Testis (tissue), 3 donors: ENCODE measurements around the gene PDGFRA. TPM values are rescaled to one million over a fixed set of nuclear protein-coding genes. Genes with fewer than 3 reads are reported as not detected.

Source experiments
- DNase-seq: peaks from one replicate; pipeline ENCODE4 v3.0.0-alpha.2; 2019
- H3K27ac ChIP-seq, 2 donors: fragments of 200-600 bp; sonication (generic); one replicate each; pipeline ENCODE4 v1.5.1; 2019
- H3K27me3 ChIP-seq: fragments of 200-600 bp; sonication (generic); one replicate; pipeline ENCODE4 v1.5.1; 2019
- H3K36me3 ChIP-seq: fragments of 200-600 bp; sonication (generic); one replicate; pipeline ENCODE4 v1.5.1; 2017; ENCODE audit warnings: low read depth; ENCODE audit errors: missing control alignments
- H3K4me1 ChIP-seq: fragments of 200-600 bp; sonication (generic); one replicate; pipeline ENCODE4 v1.5.1; 2019
- H3K4me3 ChIP-seq, 2 donors: fragments of 200-600 bp; sonication (generic); one replicate each; pipeline ENCODE4 v1.5.1; 2017 to 2019
- H3K9me3 ChIP-seq: fragments of 200-600 bp; sonication (generic); one replicate; pipeline ENCODE4 v1.5.1; 2017
- POLR2A ChIP-seq: fragments of 450-650 bp; IDR thresholded peaks from one replicate; pipeline ENCODE4 v1.6.1; 2017; ENCODE audit warnings: antibody characterized with exemption, mild to moderate bottlenecking, moderate library complexity
- WGBS, 2 donors: methylation state at CpG; one replicate each; pipeline ENCODE4 v1.1.5; 2018; 5-methylcytosine and 5-hydroxymethylcytosine counted together
- intact Hi-C: fragments of 100-400 bp; cut with DNase I; formaldehyde crosslinking; loops from one replicate; pipeline ENCODE4 v1.15.1; 2023; ENCODE audit warnings: low total_unique reads
- polyA plus RNA-seq: library from polyadenylated mRNA; stranded (reverse); fragments of 350-450 nt; fragmentation: Illumina TruSeq; extraction: RNeasy Lipid Tissue Mini Kit (QIAGEN cat#74804); gene quantifications from one replicate; pipeline ENCODE4 v1.2.3, GENCODE V29; 2014; ENCODE audit warnings: low read depth, low replicate concordance; ENCODE audit not compliant: insufficient read depth
- total RNA-seq, 2 donors: library from RNA; depleted of rRNA; stranded (reverse); fragments of >200 nt; gene quantifications; one replicate each; pipeline ENCODE4 v1.2.3, GENCODE V29; 2016
- TF ChIP-seq, protein P1 (sequence below), 3 experiments: fragments of 450-650 bp in 2 of 3; fragments of 200-600 bp in 1 of 3; sonication (generic) in 1 of 3; IDR thresholded peaks; one replicate each; pipeline ENCODE4 v1.5.1; 2016 to 2019; ENCODE audit warnings: antibody characterized with exemption in 3 of 3, mild to moderate bottlenecking in 2 of 3, moderate library complexity in 1 of 3

The PDGFRA gene
- total and polyA plus RNA-seq, 3 donors from 2014 or later = 26.2 to 86.1 (median 46.5) TPM

DNA sequence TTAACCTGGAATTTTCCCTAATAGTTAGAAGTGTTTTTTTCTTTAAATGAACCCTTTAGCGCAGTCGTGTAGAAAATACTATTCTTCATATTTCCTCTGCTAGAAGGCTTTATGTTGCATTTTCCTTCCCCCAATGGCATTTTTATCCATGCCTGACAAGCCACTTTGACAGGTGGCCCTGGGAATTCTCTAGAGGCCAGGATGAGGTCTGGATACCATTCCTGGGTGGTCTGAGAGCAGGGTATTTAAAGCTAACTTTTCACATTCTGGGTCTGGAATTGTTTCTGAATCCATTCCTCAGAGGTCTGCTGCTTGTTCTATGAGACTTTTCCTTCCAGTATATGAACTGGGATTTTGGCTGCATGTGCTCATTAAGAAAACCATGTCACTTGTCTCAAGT, 31.2 kb upstream of the PDGFRA start:
- DNase-seq = no peak
- TF ChIP-seq, protein P1, sequence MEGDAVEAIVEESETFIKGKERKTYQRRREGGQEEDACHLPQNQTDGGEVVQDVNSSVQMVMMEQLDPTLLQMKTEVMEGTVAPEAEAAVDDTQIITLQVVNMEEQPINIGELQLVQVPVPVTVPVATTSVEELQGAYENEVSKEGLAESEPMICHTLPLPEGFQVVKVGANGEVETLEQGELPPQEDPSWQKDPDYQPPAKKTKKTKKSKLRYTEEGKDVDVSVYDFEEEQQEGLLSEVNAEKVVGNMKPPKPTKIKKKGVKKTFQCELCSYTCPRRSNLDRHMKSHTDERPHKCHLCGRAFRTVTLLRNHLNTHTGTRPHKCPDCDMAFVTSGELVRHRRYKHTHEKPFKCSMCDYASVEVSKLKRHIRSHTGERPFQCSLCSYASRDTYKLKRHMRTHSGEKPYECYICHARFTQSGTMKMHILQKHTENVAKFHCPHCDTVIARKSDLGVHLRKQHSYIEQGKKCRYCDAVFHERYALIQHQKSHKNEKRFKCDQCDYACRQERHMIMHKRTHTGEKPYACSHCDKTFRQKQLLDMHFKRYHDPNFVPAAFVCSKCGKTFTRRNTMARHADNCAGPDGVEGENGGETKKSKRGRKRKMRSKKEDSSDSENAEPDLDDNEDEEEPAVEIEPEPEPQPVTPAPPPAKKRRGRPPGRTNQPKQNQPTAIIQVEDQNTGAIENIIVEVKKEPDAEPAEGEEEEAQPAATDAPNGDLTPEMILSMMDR (IDR thresholded peaks at IDR 0.05) = no peak
- TF ChIP-seq POLR2A = no peak
- WGBS, 2 donors = 67 to 73% methylated on average over 2 of the region's 2 CpGs
- H3K27me3 ChIP-seq = no peaks in the 10 kb centered on the region
- H3K36me3 ChIP-seq = no peaks in the 10 kb centered on the region
- H3K9me3 ChIP-seq = no peaks in the 10 kb centered on the region
- intact Hi-C loops = no loop called here
- H3K4me1 ChIP-seq = peaks cover 5% of the 10 kb centered on the region
- no peak overlapping the region for H3K4me3 ChIP-seq
- H3K27ac ChIP-seq = no peak overlapping the region

DNA sequence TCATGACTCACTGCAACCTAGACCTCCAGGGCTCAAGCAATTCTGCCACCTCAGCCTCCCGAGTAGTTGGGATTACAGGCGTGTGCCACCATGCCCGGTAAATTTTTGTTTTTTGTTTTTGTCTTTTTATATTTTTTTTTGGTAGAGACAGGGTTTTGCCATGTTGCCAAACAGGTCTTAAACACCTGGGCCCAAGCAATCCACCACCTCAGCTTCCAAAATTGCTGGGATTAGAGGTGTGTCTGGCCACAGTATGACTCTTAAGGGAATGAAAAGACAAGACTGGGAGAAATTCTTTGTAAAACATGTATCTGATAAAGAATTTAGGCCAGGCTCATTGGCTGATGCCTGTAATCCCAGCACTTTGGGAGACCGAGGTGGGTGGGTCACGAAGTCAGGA, 29.2 kb upstream of the PDGFRA start:
- Histone ChIP-seq H3K9me3 (no peaks in the 10 kb centered on the region), H3K27me3 (no peaks in the 10 kb centered on the region), H3K36me3 (no peaks in the 10 kb centered on the region), H3K4me3 (no peak overlapping the region), H3K27ac (no peak overlapping the region), H3K4me1 (peaks cover 5% of the 10 kb centered on the region)
- no peak for DNase-seq
- 95 to 96% methylated on average over 5 of the region's 5 CpGs for WGBS, 2 donors
- intact Hi-C loops = no loop called here
- TF ChIP-seq POLR2A = no peak
- TF ChIP-seq, protein P1 (IDR thresholded peaks at IDR 0.05) = no peak

DNA sequence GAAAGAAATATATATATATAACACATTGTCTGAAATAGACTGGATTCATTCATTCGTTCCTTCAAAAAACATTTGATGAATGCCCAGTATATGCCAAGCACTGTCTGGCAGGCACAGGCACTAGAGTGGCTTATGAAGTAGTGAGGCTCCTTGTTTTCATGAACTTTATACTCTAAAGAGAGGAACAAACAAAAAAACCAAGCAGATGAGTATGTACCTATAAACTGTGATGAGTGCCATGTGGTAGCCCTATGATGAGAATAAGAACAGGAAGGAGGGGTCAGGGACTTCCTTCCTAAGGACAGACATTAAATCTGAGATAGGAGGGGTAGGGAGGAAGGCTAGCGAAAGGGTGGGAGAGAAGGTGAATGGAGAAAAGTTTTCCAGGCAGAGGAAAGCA, 19.5 kb upstream of the PDGFRA start:
- intact Hi-C loops = loop anchor here (10.0 kb wide), 1 partner anchor 505 kb away; no protein-coding TSS in a partner anchor
- Histone ChIP-seq H3K27ac (no peak overlapping the region), H3K9me3 (no peaks in the 10 kb centered on the region), H3K27me3 (no peaks in the 10 kb centered on the region), H3K4me3 (no peak overlapping the region), H3K36me3 (no peaks in the 10 kb centered on the region), H3K4me1 (no peaks in the 10 kb centered on the region)
- TF ChIP-seq, protein P1 (IDR thresholded peaks at IDR 0.05) = no peak
- TF ChIP-seq POLR2A = no peak
- no peak for DNase-seq
- 86 to 97% methylated on average over 2 of the region's 2 CpGs for WGBS, 2 donors

DNA sequence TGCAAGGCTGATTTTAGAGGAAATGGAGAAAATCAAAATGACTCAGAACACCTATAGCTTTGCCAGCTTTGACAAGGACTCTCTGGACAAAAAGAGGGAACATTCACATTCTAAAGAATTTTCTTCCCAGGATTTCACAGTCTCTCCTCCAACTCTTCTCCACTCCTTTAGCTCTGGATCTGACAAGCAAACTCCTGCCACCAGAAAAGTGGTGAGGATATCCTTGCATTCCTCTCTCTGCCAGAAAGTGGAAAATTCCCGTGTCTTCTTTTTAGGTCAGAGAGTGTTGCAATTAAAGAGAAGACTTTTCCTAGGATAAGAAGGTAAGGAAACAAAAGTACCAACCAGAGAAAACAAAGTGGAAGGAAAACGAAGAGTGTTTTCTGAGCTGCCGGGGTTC, 16.1 kb upstream of the PDGFRA start:
- Histone ChIP-seq H3K27me3 (no peaks in the 10 kb centered on the region), H3K4me3 (no peak overlapping the region), H3K9me3 (no peaks in the 10 kb centered on the region), H3K36me3 (no peaks in the 10 kb centered on the region), H3K27ac (peak overlapping the region in 1 of 2 donors; percentile 4), H3K4me1 (no peaks in the 10 kb centered on the region)
- DNase-seq = no peak
- no peak for TF ChIP-seq POLR2A
- TF ChIP-seq, protein P1 (IDR thresholded peaks at IDR 0.05) = no peak
- intact Hi-C loops = loop anchor here (10.0 kb wide), 1 partner anchor 508 kb away; no protein-coding TSS in a partner anchor
- 40 to 53% methylated on average over 3 of the region's 3 CpGs for WGBS, 2 donors

DNA sequence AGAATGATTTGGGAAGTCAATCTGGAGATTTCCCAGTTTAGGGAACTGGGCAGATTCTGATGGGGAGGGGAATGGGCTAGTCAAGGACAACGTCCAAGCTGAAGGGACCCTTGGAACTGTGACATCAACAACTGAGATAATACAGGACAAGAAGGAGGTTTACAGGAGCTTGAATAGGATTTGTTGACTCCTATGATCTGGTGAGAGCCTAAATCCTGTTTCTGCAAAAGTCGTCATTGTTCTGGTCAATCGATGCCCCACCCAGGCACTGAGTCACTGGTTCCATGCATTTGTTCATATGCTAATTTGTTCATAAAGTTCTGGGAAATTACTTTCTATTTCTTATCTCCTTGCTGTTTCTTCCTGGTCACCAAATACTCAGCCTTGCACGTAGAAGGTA, 15.3 kb upstream of the PDGFRA start:
- 61 to 64% methylated on average over 4 of the region's 4 CpGs for WGBS, 2 donors
- H3K27me3 ChIP-seq = no peaks in the 10 kb centered on the region
- intact Hi-C loops = loop anchor here (10.0 kb wide), 1 partner anchor 509 kb away; no protein-coding TSS in a partner anchor
- no peak for TF ChIP-seq POLR2A
- TF ChIP-seq, protein P1 (IDR thresholded peaks at IDR 0.05) = no peak
- peak overlapping the region in 1 of 2 donors; percentile 4 for H3K27ac ChIP-seq
- DNase-seq = no peak
- H3K36me3 ChIP-seq = no peaks in the 10 kb centered on the region
- H3K9me3 ChIP-seq = no peaks in the 10 kb centered on the region
- H3K4me1 ChIP-seq = no peaks in the 10 kb centered on the region
- H3K4me3 ChIP-seq = no peak overlapping the region
